Measurements from ENCODE around the gene INCA1. TPM values are rescaled to one million over a fixed set of nuclear protein-coding genes. Genes with fewer than 3 reads are reported as not detected.

Gene INCA1
- total RNA-seq, 4 donors from 2014 or later = 2.4 TPM; not detected in 3

GRCh38 chr17:4968486-4969046, 28.8 kb downstream of the INCA1 start:
- TF ChIP-seq CTCF (IDR thresholded peaks at IDR 0.05) (no peak), POLR2A (IDR thresholded peaks at IDR 0.05) (no peak)
- H3K36me3 ChIP-seq = peaks cover 0 to 30% (median 0%) of the 10 kb centered on the region in 3 donors
- DNase-seq = no peak
- H3K27me3 ChIP-seq = no peaks in the 10 kb centered on the region
- H3K4me3 ChIP-seq = peak overlapping the region; percentile 68 to 80 (median 76)
- peaks cover 0 to 36% (median 10%) of the 10 kb centered on the region in 4 donors for H3K4me1 ChIP-seq
- no peaks in the 10 kb centered on the region for H3K9me3 ChIP-seq
- peak overlapping the region; percentile 90 to 97 (median 92) for H3K27ac ChIP-seq

GRCh38 chr17:4967539-4968485, 29.5 kb downstream of the INCA1 start, which contains the start of gene SPAG7:
TSS of gene SPAG7 (minus strand) at chr17:4967817. CDS start at chr17:4967804, 13 bp downstream.
- peaks cover 0 to 36% (median 10%) of the 10 kb centered on the region in 4 donors for H3K4me1 ChIP-seq
- no peaks in the 10 kb centered on the region for H3K9me3 ChIP-seq
- H3K4me3 ChIP-seq = peak within 1 kb of the TSS; percentile 70 to 80 (median 76)
- H3K36me3 ChIP-seq = peaks cover 0 to 23% (median 0%) of the 10 kb centered on the region in 3 donors
- peak within 1 kb of the TSS; percentile 90 to 97 (median 94) for H3K27ac ChIP-seq
- TF ChIP-seq CTCF (IDR thresholded peaks at IDR 0.05) (peak in 4 of 6 experiments; percentile 11 to 24 (median 21)), POLR2A (IDR thresholded peaks at IDR 0.05) (peak; percentile 75 to 82)
- H3K27me3 ChIP-seq = no peaks in the 10 kb centered on the region
- peak; percentile 93 to 97 (median 97) for DNase-seq

GRCh38 chr17:4966844-4967538, 30.3 kb downstream of the INCA1 start:
- Histone ChIP-seq H3K4me3 (peak overlapping the region; percentile 70 to 80 (median 76)), H3K36me3 (peaks cover 0 to 14% (median 0%) of the 10 kb centered on the region in 3 donors), H3K9me3 (no peaks in the 10 kb centered on the region), H3K27ac (peak overlapping the region; percentile 90 to 97 (median 94)), H3K27me3 (no peaks in the 10 kb centered on the region), H3K4me1 (peaks cover 0 to 36% (median 10%) of the 10 kb centered on the region in 4 donors)
- TF ChIP-seq CTCF (IDR thresholded peaks at IDR 0.05) = no peak
- peak; percentile 27 to 38 for TF ChIP-seq POLR2A (IDR thresholded peaks at IDR 0.05)
- peak; percentile 97 to 99 (median 98) for DNase-seq

GRCh38 chr17:4965311-4965986, 31.9 kb downstream of the INCA1 start:
- DNase-seq = peak in 1 of 3 donors; percentile 14
- Histone ChIP-seq H3K4me1 (peaks cover 0 to 38% (median 10%) of the 10 kb centered on the region in 4 donors), H3K27ac (peak overlapping the region in 1 of 4 donors; percentile 97), H3K9me3 (no peaks in the 10 kb centered on the region), H3K36me3 (peaks cover 0 to 14% (median 0%) of the 10 kb centered on the region in 3 donors), H3K4me3 (no peak overlapping the region), H3K27me3 (no peaks in the 10 kb centered on the region)
- TF ChIP-seq CTCF (IDR thresholded peaks at IDR 0.05) (no peak), POLR2A (IDR thresholded peaks at IDR 0.05) (no peak)
